ENCODE results near the gene ZC3H6.
"Not testable (repeated sequence)": the region's sequence is repeated elsewhere in the genome, so short reads cannot be mapped to it uniquely, and the experiment has no call there.

GRCh38 chr2:112283535-112283934, 8.1 kb downstream of the ZC3H6 start:
- TF ChIP-seq CTCF (conservative IDR thresholded peaks at IDR 0.05); ZFX (IDR thresholded peaks at IDR 0.05): not testable (repeated sequence)

Measured in C4-2B (cell line).